OCI-LY3 (cell line): ENCODE data around the gene KCTD14.

ENCODE experiments used
- H2AFZ ChIP-seq: fragments of 200-600, 300-600 bp; shearing (Covaris generic); 2 replicates; pipeline ENCODE4 v1.6.0; 2014; ENCODE audit warnings: antibody characterized with exemption, low read depth, low read length
- H3K27ac ChIP-seq: fragments of 200-600, 300-600 bp; sonication (generic); 2 replicates; pipeline ENCODE4 v1.5.1; 2014; ENCODE audit warnings: mild to moderate bottlenecking, low read length, moderate library complexity, mixed read lengths
- H3K27me3 ChIP-seq: fragments of 200-600, 300-600 bp; sonication (generic); 2 replicates; pipeline ENCODE4 v1.6.1; 2014; ENCODE audit warnings: low read depth, low read length, mixed read lengths
- H3K36me3 ChIP-seq: fragments of 200-600, 300-600 bp; sonication (generic); replicated peaks from 2 replicates; pipeline ENCODE3; 2014; ENCODE audit warnings: low read depth, low read length, mixed read lengths
- H3K4me1 ChIP-seq: fragments of 300-600, 200-600 bp; sonication (generic); 2 replicates; pipeline ENCODE4 v1.6.1; 2014; ENCODE audit warnings: low read length, mixed read lengths
- H3K4me2 ChIP-seq: fragments of 200-600, 300-600 bp; sonication (generic); 2 replicates; pipeline ENCODE4 v1.6.1; 2014; ENCODE audit warnings: low read length, mixed read lengths
- H3K4me3 ChIP-seq: fragments of 300-600, 200-600 bp; sonication (generic); 2 replicates; pipeline ENCODE4 v1.5.1; 2014; ENCODE audit warnings: antibody characterized with exemption, mild to moderate bottlenecking, low read length, moderate library complexity
- H3K79me2 ChIP-seq: fragments of 300-600, 200-600 bp; shearing (Covaris generic); 2 replicates; pipeline ENCODE4 v1.6.1; 2014; ENCODE audit warnings: mild to moderate bottlenecking, low read length, mixed read lengths
- H3K9ac ChIP-seq: fragments of 300-600, 200-600 bp; shearing (Covaris generic); 2 replicates; pipeline ENCODE4 v1.6.0; 2014; ENCODE audit warnings: mild to moderate bottlenecking, low read length, moderate library complexity
- H3K9me3 ChIP-seq: fragments of 200-600, 300-600 bp; shearing (Covaris generic); 2 replicates; pipeline ENCODE4 v1.6.1; 2014; ENCODE audit warnings: low read length, mixed read lengths; ENCODE audit not compliant: insufficient read depth
- H4K20me1 ChIP-seq: fragments of 200-600, 300-600 bp; sonication (generic); 2 replicates; pipeline ENCODE4 v1.6.1; 2016; ENCODE audit warnings: low read length, mixed read lengths; ENCODE audit not compliant: insufficient read depth
- EZH2phosphoT487 ChIP-seq: fragments of 200-600 bp; shearing (Covaris generic); IDR thresholded peaks from 2 replicates; pipeline ENCODE4 v1.6.1; 2018; ENCODE audit warnings: antibody characterized with exemption, mixed run types, low read depth
- TF ChIP-seq, protein P1 (sequence below): fragments of 200-600, 300-600 bp; sonication (generic); IDR thresholded peaks from 2 replicates; pipeline ENCODE4 v1.5.1; 2014; ENCODE audit warnings: antibody characterized with exemption, low read length, low read depth

The KCTD14 gene

DNA sequence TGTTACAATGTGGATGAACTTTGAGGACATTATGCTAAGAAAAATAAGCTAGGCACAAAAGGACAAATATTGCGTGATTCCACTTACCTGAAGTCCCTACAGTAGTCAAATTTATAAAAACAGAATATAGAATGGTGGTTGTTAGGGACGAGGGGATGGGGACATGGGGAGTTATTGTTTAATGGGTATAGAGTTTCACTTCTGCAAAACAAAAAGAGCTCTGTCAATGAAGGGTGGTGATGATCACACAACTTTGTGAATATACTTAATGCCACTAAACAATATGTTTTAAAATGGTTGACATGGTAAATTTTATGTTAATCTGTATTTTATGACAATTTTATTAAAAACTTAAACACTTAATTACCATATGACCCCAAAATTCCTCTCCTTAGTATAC, 54.7 kb downstream of the KCTD14 start:
- H3K36me3 ChIP-seq: peaks cover 22% of the 10 kb centered on the region
- H3K79me2 ChIP-seq: no peaks in the 10 kb centered on the region
- H4K20me1 ChIP-seq: no peaks in the 10 kb centered on the region
- no peaks in the 10 kb centered on the region for H3K27me3 ChIP-seq
- H3K9ac ChIP-seq: no peak overlapping the region
- no peak overlapping the region for H3K4me2 ChIP-seq
- H3K27ac ChIP-seq: no peak overlapping the region
- no peak overlapping the region for H2AFZ ChIP-seq
- peaks cover 8% of the 10 kb centered on the region for H3K4me1 ChIP-seq
- TF ChIP-seq, protein P1, sequence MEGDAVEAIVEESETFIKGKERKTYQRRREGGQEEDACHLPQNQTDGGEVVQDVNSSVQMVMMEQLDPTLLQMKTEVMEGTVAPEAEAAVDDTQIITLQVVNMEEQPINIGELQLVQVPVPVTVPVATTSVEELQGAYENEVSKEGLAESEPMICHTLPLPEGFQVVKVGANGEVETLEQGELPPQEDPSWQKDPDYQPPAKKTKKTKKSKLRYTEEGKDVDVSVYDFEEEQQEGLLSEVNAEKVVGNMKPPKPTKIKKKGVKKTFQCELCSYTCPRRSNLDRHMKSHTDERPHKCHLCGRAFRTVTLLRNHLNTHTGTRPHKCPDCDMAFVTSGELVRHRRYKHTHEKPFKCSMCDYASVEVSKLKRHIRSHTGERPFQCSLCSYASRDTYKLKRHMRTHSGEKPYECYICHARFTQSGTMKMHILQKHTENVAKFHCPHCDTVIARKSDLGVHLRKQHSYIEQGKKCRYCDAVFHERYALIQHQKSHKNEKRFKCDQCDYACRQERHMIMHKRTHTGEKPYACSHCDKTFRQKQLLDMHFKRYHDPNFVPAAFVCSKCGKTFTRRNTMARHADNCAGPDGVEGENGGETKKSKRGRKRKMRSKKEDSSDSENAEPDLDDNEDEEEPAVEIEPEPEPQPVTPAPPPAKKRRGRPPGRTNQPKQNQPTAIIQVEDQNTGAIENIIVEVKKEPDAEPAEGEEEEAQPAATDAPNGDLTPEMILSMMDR: no peak
- no peak overlapping the region for H3K4me3 ChIP-seq
- no peaks in the 10 kb centered on the region for H3K9me3 ChIP-seq

DNA sequence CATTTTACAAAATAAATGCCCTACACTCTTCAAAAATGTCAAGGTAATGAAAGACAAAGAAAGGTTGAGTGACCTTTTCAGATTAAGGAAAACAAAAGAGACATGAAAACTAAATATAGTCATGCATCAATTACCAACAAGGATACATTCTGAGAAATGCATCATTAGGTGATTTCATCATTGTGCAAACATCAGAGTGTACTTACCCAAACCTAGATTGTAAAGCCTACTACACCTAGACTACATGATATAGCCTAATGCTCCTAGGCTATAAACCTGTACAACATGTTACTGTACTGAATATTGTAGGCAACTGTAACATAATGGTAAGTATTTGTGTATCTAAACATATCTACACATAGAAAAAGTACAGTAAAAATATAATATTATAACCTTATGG, 55.3 kb downstream of the KCTD14 start:
- Histone ChIP-seq H3K27ac (no peak overlapping the region), H3K27me3 (no peaks in the 10 kb centered on the region), H3K9me3 (no peaks in the 10 kb centered on the region), H3K4me2 (no peak overlapping the region), H3K36me3 (peaks cover 21% of the 10 kb centered on the region), H4K20me1 (no peaks in the 10 kb centered on the region), H2AFZ (no peak overlapping the region), H3K79me2 (no peaks in the 10 kb centered on the region), H3K4me3 (no peak overlapping the region), H3K9ac (no peak overlapping the region), H3K4me1 (peaks cover 8% of the 10 kb centered on the region)
- TF ChIP-seq, protein P1: no peak
- no peak for TF ChIP-seq EZH2phosphoT487

DNA sequence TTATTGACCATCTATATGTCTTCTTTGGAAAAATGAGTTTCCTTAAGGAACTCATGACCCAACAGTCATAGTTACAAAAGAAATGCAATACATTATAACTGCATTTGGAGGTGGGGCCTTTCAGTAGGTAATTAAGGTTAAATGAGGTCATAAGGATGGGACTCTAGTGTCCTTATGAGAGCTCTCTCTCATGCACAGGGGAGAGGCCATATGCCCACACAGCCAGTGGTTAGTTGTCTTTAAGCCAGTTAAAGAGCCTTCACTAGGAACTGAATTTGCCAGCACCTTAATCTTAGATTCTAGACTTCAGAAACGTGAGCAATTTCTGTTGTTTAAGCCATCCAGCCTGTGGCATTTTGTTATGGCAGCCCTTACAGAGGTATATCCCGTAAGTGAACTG, 56.0 kb downstream of the KCTD14 start:
- H2AFZ ChIP-seq: no peak overlapping the region
- peaks cover 8% of the 10 kb centered on the region for H3K4me1 ChIP-seq
- H3K79me2 ChIP-seq: no peaks in the 10 kb centered on the region
- no peak overlapping the region for H3K9ac ChIP-seq
- no peak overlapping the region for H3K27ac ChIP-seq
- H3K4me2 ChIP-seq: no peak overlapping the region
- H3K27me3 ChIP-seq: no peaks in the 10 kb centered on the region
- no peak overlapping the region for H3K4me3 ChIP-seq
- no peaks in the 10 kb centered on the region for H3K9me3 ChIP-seq
- no peak for TF ChIP-seq EZH2phosphoT487
- TF ChIP-seq, protein P1: no peak
- no peaks in the 10 kb centered on the region for H4K20me1 ChIP-seq
- H3K36me3 ChIP-seq: peaks cover 21% of the 10 kb centered on the region

DNA sequence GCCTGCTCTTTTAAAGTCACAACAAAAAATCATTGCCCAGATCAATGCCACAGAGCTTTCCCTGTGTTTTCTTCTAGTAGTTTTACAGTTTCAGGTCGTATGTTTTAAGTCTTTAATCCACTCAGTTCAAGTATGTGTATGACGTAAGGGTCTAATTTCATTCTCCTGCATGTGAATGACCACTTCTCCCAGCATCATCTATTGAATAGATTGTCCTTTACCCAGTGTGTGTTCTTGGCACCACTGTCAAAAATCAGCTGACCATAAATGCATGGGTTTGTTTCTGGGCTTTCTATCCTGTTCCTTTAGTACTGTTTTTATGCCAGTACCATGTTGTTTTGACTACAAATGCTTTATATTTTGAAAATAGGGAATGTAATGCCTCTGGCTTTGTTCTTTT, 56.7 kb downstream of the KCTD14 start:
- Histone ChIP-seq H3K4me1 (peaks cover 8% of the 10 kb centered on the region), H3K9me3 (no peaks in the 10 kb centered on the region)

More for the DNA sequence above, 56.7 kb downstream of the KCTD14 start:
- no peaks in the 10 kb centered on the region for H3K27me3 ChIP-seq
- H3K4me2 ChIP-seq: no peak overlapping the region
- H3K79me2 ChIP-seq: no peaks in the 10 kb centered on the region
- TF ChIP-seq, protein P1: no peak
- TF ChIP-seq EZH2phosphoT487: no peak
- H3K27ac ChIP-seq: no peak overlapping the region
- H3K9ac ChIP-seq: no peak overlapping the region
- H2AFZ ChIP-seq: no peak overlapping the region
- H3K36me3 ChIP-seq: peaks cover 21% of the 10 kb centered on the region
- H3K4me3 ChIP-seq: no peak overlapping the region
- H4K20me1 ChIP-seq: no peaks in the 10 kb centered on the region
